Nephron (organoid): ENCODE results near the gene NECTIN4.
"Not testable (repeated sequence)": the region's sequence is repeated elsewhere in the genome, so short reads cannot be mapped to it uniquely, and the experiment has no call there.

ENCODE experiments used
- H3K27ac Mint-ChIP-seq, 3 experiments: 2 replicates each; pipeline ENCODE4 v1.8.0; 2020; ENCODE audit warnings: mixed read lengths in 3 of 3, mild to moderate bottlenecking in 2 of 3, moderate library complexity in 1 of 3
- H3K27me3 Mint-ChIP-seq: 2 replicates; pipeline ENCODE4 v1.8.0; 2021; ENCODE audit warnings: low read depth, mild to moderate bottlenecking, moderate library complexity, mixed read lengths
- H3K36me3 Mint-ChIP-seq: 2 replicates; pipeline ENCODE4 v1.8.0; 2020; ENCODE audit warnings: low read depth, mixed read lengths
- H3K4me1 Mint-ChIP-seq: 2 replicates; pipeline ENCODE4 v1.8.0; 2020; ENCODE audit warnings: mixed read lengths
- H3K4me3 Mint-ChIP-seq, 3 experiments: 2 replicates each; pipeline ENCODE4 v1.8.0; 2020; ENCODE audit warnings: mild to moderate bottlenecking in 3 of 3, mixed read lengths in 3 of 3, moderate library complexity in 2 of 3
- H3K9me3 Mint-ChIP-seq: 2 replicates; pipeline ENCODE4 v1.8.0; 2020; ENCODE audit warnings: mixed read lengths
- CTCF ChIP-seq, 3 experiments: fragments of 200-600 bp; sonication (generic); IDR thresholded peaks; one replicate each; pipeline ENCODE4 v1.5.0; 2021; ENCODE audit warnings: antibody characterized with exemption in 3 of 3; ENCODE audit not compliant: unreplicated experiment in 3 of 3

NECTIN4 gene

GRCh38 chr1:161066694-161067093, 22.7 kb downstream of the NECTIN4 start:
- H3K36me3 Mint-ChIP-seq = no peaks in the 10 kb centered on the region

GRCh38 chr1:161065681-161066080, 23.7 kb downstream of the NECTIN4 start:
- H3K4me1 Mint-ChIP-seq, H3K4me3 Mint-ChIP-seq, H3K27ac Mint-ChIP-seq, H3K36me3 Mint-ChIP-seq, H3K9me3 Mint-ChIP-seq: not testable (repeated sequence)
- H3K27me3 Mint-ChIP-seq = peaks cover 42% of the 10 kb centered on the region

More at GRCh38 chr1:161066694-161067093, 22.7 kb downstream of the NECTIN4 start:
- Mint-ChIP-seq H3K9me3 (no peaks in the 10 kb centered on the region), H3K27ac (no peak overlapping the region), H3K4me3 (no peak overlapping the region), H3K4me1 (no peaks in the 10 kb centered on the region), H3K27me3 (peaks cover 40% of the 10 kb centered on the region)
- no peak for TF ChIP-seq CTCF (IDR thresholded peaks at IDR 0.05; ENCODE audit: unreplicated experiment in 3 of 3)

- H3K27ac Mint-ChIP-seq, H3K9me3 Mint-ChIP-seq, H3K4me3 Mint-ChIP-seq, H3K4me1 Mint-ChIP-seq, H3K36me3 Mint-ChIP-seq: not testable (repeated sequence)
- H3K27me3 Mint-ChIP-seq = peaks cover 42% of the 10 kb centered on the region
Observed at GRCh38 chr1:161063936-161064335, 25.4 kb downstream of the NECTIN4 start.

GRCh38 chr1:161061419-161061818, 27.9 kb downstream of the NECTIN4 start:
- no peaks in the 10 kb centered on the region for H3K9me3 Mint-ChIP-seq
- H3K4me1 Mint-ChIP-seq = no peaks in the 10 kb centered on the region
- H3K27me3 Mint-ChIP-seq = peaks cover 40% of the 10 kb centered on the region
- no peak overlapping the region for H3K27ac Mint-ChIP-seq
- H3K36me3 Mint-ChIP-seq = no peaks in the 10 kb centered on the region
- TF ChIP-seq CTCF (IDR thresholded peaks at IDR 0.05; ENCODE audit: unreplicated experiment in 3 of 3) = no peak
- no peak overlapping the region for H3K4me3 Mint-ChIP-seq

- Mint-ChIP-seq H3K9me3 (no peaks in the 10 kb centered on the region), H3K4me3 (no peak overlapping the region), H3K36me3 (no peaks in the 10 kb centered on the region), H3K27me3 (peaks cover 36% of the 10 kb centered on the region), H3K27ac (no peak overlapping the region), H3K4me1 (no peaks in the 10 kb centered on the region)
- TF ChIP-seq CTCF (IDR thresholded peaks at IDR 0.05; ENCODE audit: unreplicated experiment in 3 of 3) = no peak
Observed at GRCh38 chr1:161059293-161059692, 30.1 kb downstream of the NECTIN4 start.

- Mint-ChIP-seq H3K9me3 (no peaks in the 10 kb centered on the region), H3K4me1 (no peaks in the 10 kb centered on the region), H3K27me3 (peaks cover 16% of the 10 kb centered on the region), H3K36me3 (no peaks in the 10 kb centered on the region), H3K27ac (no peak overlapping the region), H3K4me3 (no peak overlapping the region)
- TF ChIP-seq CTCF (IDR thresholded peaks at IDR 0.05; ENCODE audit: unreplicated experiment in 3 of 3) = no peak
Observed at GRCh38 chr1:161054805-161055204, 34.6 kb downstream of the NECTIN4 start.

GRCh38 chr1:161054232-161054631, 35.1 kb downstream of the NECTIN4 start:
- no peaks in the 10 kb centered on the region for H3K4me1 Mint-ChIP-seq
- no peak for TF ChIP-seq CTCF (IDR thresholded peaks at IDR 0.05; ENCODE audit: unreplicated experiment in 3 of 3)
- H3K36me3 Mint-ChIP-seq = no peaks in the 10 kb centered on the region
- H3K27ac Mint-ChIP-seq = no peak overlapping the region
- no peaks in the 10 kb centered on the region for H3K9me3 Mint-ChIP-seq
- no peak overlapping the region for H3K4me3 Mint-ChIP-seq
- peaks cover 16% of the 10 kb centered on the region for H3K27me3 Mint-ChIP-seq
